Measurements from ENCODE around the gene KAZN.
A peak's percentile ranks its signal among the peaks of the same experiment; 100 is the strongest.

The KAZN gene

DNA sequence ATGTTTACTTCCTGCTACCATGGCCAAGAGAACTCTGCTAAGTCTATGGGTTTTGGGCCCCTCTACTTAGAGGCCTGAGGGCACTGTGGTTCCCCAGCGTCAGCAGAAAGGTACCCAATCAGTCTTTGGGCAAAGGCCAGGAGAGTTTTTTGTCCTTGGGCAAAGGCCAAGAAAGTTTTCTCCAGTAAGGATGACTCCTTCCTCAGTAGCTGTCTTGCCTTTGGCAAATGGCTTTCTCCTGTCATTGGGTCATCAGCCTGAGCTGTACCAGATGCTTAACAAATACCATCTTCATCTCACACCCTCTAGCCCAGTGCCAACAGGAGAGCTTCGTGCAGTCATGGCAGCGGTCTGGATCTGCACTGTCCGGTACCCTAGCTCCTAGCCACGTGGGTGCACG, 355.7 kb downstream of the KAZN start:
- peak; percentile 88 for ATAC-seq
- TF ChIP-seq ISL1 (CRISPR knock-in tag; IDR thresholded peaks at IDR 0.05) (peak; percentile 75), ZFP3 (CRISPR knock-in tag; IDR thresholded peaks at IDR 0.05) (0 out of 2 replicates have a peak, but pooled peaks have one; percentile 21), TOX (CRISPR knock-in tag; IDR thresholded peaks at IDR 0.05; ENCODE audit: borderline replicate concordance) (no peak)

DNA sequence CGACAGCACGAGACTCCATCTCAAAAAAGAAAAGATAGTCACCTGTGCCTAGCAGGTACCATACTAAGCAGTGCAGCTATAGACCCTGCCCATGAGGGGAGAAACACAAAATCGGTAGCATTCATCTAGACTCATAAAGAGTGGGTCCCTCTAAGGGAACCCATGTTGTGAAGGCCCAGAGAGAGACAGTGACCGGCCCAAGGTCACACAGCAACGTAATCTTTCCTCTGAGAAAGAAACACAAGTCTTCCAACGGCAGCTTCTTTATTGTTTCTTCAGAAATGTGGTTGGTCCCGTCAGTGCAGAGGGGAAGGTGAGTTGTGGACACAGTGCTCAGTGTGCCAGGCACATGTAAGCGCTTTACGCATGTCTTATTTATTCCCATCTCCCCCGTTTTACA, 356.4 kb downstream of the KAZN start:
- TF ChIP-seq SNAI2 (CRISPR knock-in tag; IDR thresholded peaks at IDR 0.05), result no peak
- TF ChIP-seq RARB (CRISPR knock-in tag; IDR thresholded peaks at IDR 0.05), result no peak
- no peak for TF ChIP-seq ZNF8 (CRISPR knock-in tag; IDR thresholded peaks at IDR 0.05)
- TF ChIP-seq, protein P1, sequence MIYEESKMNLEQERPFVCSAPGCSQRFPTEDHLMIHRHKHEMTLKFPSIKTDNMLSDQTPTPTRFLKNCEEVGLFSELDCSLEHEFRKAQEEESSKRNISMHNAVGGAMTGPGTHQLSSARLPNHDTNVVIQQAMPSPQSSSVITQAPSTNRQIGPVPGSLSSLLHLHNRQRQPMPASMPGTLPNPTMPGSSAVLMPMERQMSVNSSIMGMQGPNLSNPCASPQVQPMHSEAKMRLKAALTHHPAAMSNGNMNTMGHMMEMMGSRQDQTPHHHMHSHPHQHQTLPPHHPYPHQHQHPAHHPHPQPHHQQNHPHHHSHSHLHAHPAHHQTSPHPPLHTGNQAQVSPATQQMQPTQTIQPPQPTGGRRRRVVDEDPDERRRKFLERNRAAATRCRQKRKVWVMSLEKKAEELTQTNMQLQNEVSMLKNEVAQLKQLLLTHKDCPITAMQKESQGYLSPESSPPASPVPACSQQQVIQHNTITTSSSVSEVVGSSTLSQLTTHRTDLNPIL (CRISPR knock-in tag; IDR thresholded peaks at IDR 0.05; ENCODE audit: low read depth), result no peak
- TF ChIP-seq TCF4 (CRISPR knock-in tag; IDR thresholded peaks at IDR 0.05; ENCODE audit: borderline replicate concordance), result no peak
- TF ChIP-seq, protein P2, sequence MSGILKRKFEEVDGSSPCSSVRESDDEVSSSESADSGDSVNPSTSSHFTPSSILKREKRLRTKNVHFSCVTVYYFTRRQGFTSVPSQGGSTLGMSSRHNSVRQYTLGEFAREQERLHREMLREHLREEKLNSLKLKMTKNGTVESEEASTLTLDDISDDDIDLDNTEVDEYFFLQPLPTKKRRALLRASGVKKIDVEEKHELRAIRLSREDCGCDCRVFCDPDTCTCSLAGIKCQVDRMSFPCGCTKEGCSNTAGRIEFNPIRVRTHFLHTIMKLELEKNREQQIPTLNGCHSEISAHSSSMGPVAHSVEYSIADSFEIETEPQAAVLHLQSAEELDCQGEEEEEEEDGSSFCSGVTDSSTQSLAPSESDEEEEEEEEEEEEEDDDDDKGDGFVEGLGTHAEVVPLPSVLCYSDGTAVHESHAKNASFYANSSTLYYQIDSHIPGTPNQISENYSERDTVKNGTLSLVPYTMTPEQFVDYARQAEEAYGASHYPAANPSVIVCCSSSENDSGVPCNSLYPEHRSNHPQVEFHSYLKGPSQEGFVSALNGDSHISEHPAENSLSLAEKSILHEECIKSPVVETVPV (CRISPR knock-in tag; IDR thresholded peaks at IDR 0.05), result no peak
- TF ChIP-seq GLIS3 (CRISPR knock-in tag; IDR thresholded peaks at IDR 0.05), result no peak
- TF ChIP-seq ZNF70 (CRISPR knock-in tag; IDR thresholded peaks at IDR 0.05), result no peak
- no peak for TF ChIP-seq CSDC2 (CRISPR knock-in tag; IDR thresholded peaks at IDR 0.05)

DNA sequence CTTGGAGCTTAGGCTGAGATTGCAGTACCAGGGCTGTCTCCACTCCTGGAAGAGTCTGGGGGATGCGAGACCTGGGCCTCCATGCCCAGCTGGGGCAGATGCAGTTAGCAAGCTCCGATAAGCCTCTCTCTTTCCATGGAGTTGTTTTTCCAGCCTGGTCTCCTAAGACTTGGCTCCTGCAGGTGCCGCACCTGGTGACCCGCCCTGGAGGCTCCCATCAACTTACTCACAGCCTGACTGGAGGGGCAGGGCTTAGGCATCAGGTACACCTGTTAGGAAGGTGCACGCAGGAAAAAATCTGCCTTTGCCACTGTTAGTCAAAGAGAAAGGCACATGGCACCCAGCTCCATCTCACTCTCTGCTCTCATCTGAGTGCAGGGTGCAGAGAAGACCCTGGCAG, 356.9 kb downstream of the KAZN start:
- no peak for TF ChIP-seq GLIS3 (CRISPR knock-in tag; IDR thresholded peaks at IDR 0.05)
- TF ChIP-seq ZFP30 (CRISPR knock-in tag; IDR thresholded peaks at IDR 0.05), result no peak
- TF ChIP-seq ZNF8 (CRISPR knock-in tag; IDR thresholded peaks at IDR 0.05), result no peak
- TF ChIP-seq ESRRG (CRISPR knock-in tag; IDR thresholded peaks at IDR 0.05), result no peak
- TF ChIP-seq, protein P3, sequence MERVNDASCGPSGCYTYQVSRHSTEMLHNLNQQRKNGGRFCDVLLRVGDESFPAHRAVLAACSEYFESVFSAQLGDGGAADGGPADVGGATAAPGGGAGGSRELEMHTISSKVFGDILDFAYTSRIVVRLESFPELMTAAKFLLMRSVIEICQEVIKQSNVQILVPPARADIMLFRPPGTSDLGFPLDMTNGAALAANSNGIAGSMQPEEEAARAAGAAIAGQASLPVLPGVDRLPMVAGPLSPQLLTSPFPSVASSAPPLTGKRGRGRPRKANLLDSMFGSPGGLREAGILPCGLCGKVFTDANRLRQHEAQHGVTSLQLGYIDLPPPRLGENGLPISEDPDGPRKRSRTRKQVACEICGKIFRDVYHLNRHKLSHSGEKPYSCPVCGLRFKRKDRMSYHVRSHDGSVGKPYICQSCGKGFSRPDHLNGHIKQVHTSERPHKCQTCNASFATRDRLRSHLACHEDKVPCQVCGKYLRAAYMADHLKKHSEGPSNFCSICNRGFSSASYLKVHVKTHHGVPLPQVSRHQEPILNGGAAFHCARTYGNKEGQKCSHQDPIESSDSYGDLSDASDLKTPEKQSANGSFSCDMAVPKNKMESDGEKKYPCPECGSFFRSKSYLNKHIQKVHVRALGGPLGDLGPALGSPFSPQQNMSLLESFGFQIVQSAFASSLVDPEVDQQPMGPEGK (CRISPR knock-in tag; IDR thresholded peaks at IDR 0.05; ENCODE audit: borderline replicate concordance), result no peak
- TF ChIP-seq, protein P4, sequence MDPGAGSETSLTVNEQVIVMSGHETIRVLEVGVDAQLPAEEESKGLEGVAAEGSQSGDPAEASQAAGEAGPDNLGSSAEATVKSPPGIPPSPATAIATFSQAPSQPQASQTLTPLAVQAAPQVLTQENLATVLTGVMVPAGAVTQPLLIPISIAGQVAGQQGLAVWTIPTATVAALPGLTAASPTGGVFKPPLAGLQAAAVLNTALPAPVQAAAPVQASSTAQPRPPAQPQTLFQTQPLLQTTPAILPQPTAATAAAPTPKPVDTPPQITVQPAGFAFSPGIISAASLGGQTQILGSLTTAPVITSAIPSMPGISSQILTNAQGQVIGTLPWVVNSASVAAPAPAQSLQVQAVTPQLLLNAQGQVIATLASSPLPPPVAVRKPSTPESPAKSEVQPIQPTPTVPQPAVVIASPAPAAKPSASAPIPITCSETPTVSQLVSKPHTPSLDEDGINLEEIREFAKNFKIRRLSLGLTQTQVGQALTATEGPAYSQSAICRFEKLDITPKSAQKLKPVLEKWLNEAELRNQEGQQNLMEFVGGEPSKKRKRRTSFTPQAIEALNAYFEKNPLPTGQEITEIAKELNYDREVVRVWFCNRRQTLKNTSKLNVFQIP (CRISPR knock-in tag; IDR thresholded peaks at IDR 0.05; ENCODE audit: borderline replicate concordance, low read depth), result no peak
- TF ChIP-seq RARB (CRISPR knock-in tag; IDR thresholded peaks at IDR 0.05), result no peak
- no peak for TF ChIP-seq ZC3H10 (CRISPR knock-in tag; IDR thresholded peaks at IDR 0.05)
- no peak for TF ChIP-seq SNAI2 (CRISPR knock-in tag; IDR thresholded peaks at IDR 0.05)
- no peak for TF ChIP-seq ARNTL (CRISPR knock-in tag; IDR thresholded peaks at IDR 0.05; ENCODE audit: borderline replicate concordance, low read depth)
- TF ChIP-seq, protein P2 (CRISPR knock-in tag; IDR thresholded peaks at IDR 0.05), result no peak
- no peak for TF ChIP-seq TOX (CRISPR knock-in tag; IDR thresholded peaks at IDR 0.05; ENCODE audit: borderline replicate concordance)
- no peak for TF ChIP-seq ZFP3 (CRISPR knock-in tag; IDR thresholded peaks at IDR 0.05)
- no peak for TF ChIP-seq CSDC2 (CRISPR knock-in tag; IDR thresholded peaks at IDR 0.05)
- no peak for TF ChIP-seq PPARA (CRISPR knock-in tag; IDR thresholded peaks at IDR 0.05; ENCODE audit: borderline replicate concordance)
- TF ChIP-seq, protein P1 (CRISPR knock-in tag; IDR thresholded peaks at IDR 0.05; ENCODE audit: low read depth), result no peak
- no peak for TF ChIP-seq BACH2 (CRISPR knock-in tag; IDR thresholded peaks at IDR 0.05; ENCODE audit: borderline replicate concordance)
- TF ChIP-seq OSR1 (CRISPR knock-in tag; IDR thresholded peaks at IDR 0.05), result no peak
- no peak for ATAC-seq

More for the DNA sequence above, 356.4 kb downstream of the KAZN start:
- ATAC-seq, result no peak
